ENCODE measurements around the gene GTF2IRD1. TPM values are rescaled to one million over a fixed set of nuclear protein-coding genes. Genes with fewer than 3 reads are reported as not detected.
"Not testable (repeated sequence)": the region's sequence is repeated elsewhere in the genome, so short reads cannot be mapped to it uniquely, and the experiment has no call there.

Gene GTF2IRD1
- polyA plus RNA-seq, 10 donors, result 30.9 to 45.9 (median 38.7) TPM

- not testable (repeated sequence) for DNase-seq
Observed at GRCh38 chr7:74491490-74491889, 37.8 kb downstream of the GTF2IRD1 start.

- DNase-seq, result no peak
Observed at GRCh38 chr7:74493295-74493694, 39.6 kb downstream of the GTF2IRD1 start.

- DNase-seq, result peak in 1 of 3 donors; percentile 64
Observed at GRCh38 chr7:74494076-74494548, 40.4 kb downstream of the GTF2IRD1 start.

GRCh38 chr7:74495112-74496086 lies 41.7 kb downstream of the GTF2IRD1 start:
- DNase-seq, result no peak

- DNase-seq, result no peak
Observed at GRCh38 chr7:74496272-74496671, 42.6 kb downstream of the GTF2IRD1 start.

- not testable (repeated sequence) for DNase-seq
Observed at GRCh38 chr7:74496773-74497172, 43.1 kb downstream of the GTF2IRD1 start.

- DNase-seq, result no peak
Observed at GRCh38 chr7:74498354-74498753, 44.6 kb downstream of the GTF2IRD1 start.

GRCh38 chr7:74498996-74499834 lies 45.5 kb downstream of the GTF2IRD1 start:
- DNase-seq, result no peak

GRCh38 chr7:74499835-74500388 lies 46.2 kb downstream of the GTF2IRD1 start:
- no peak for DNase-seq

GRCh38 chr7:74501298-74501697 lies 47.6 kb downstream of the GTF2IRD1 start:
- DNase-seq, result no peak

GRCh38 chr7:74502216-74502891 lies 48.6 kb downstream of the GTF2IRD1 start:
- DNase-seq, result peak in 1 of 3 donors; percentile 45

GRCh38 chr7:74503061-74503460 lies 49.4 kb downstream of the GTF2IRD1 start:
- DNase-seq, result no peak

- no peak for DNase-seq
Observed at GRCh38 chr7:74503943-74504342, 50.2 kb downstream of the GTF2IRD1 start.

GRCh38 chr7:74505471-74506324 lies 52.0 kb downstream of the GTF2IRD1 start:
- DNase-seq, result peak in 2 of 3 donors; percentile 39 to 72

- no peak for DNase-seq
Observed at GRCh38 chr7:74506325-74506724, 52.6 kb downstream of the GTF2IRD1 start.

- no peak for DNase-seq
Observed at GRCh38 chr7:74507538-74508319, 54.0 kb downstream of the GTF2IRD1 start.

- DNase-seq, result not testable (repeated sequence)
Observed at GRCh38 chr7:74509453-74509852, 55.7 kb downstream of the GTF2IRD1 start.

- no peak for DNase-seq
Observed at GRCh38 chr7:74511345-74511744, 57.6 kb downstream of the GTF2IRD1 start.

GRCh38 chr7:74512762-74513161 lies 59.1 kb downstream of the GTF2IRD1 start:
- DNase-seq, result no peak
